A172 (cell line): Measurements from ENCODE around the gene CDK13. TPM values are rescaled to one million over a fixed set of nuclear protein-coding genes. Genes with fewer than 3 reads are reported as not detected.
"Not testable (repeated sequence)": the region's sequence is repeated elsewhere in the genome, so short reads cannot be mapped to it uniquely, and the experiment has no call there.

Source experiments
- DNase-seq: peaks from one replicate; pipeline ENCODE4 v3.0.0-alpha.2; 2015; ENCODE audit warnings: low spot score
- total RNA-seq: library from RNA; depleted of rRNA; stranded (reverse); fragments of >200 nt; shearing (Covaris generic); gene quantifications from 2 replicates; pipeline ENCODE4 v1.2.3, GENCODE V29; 2014; rRNA removed

The CDK13 gene
- total RNA-seq: 49.3 and 53.2 TPM in 2 replicates

DNA sequence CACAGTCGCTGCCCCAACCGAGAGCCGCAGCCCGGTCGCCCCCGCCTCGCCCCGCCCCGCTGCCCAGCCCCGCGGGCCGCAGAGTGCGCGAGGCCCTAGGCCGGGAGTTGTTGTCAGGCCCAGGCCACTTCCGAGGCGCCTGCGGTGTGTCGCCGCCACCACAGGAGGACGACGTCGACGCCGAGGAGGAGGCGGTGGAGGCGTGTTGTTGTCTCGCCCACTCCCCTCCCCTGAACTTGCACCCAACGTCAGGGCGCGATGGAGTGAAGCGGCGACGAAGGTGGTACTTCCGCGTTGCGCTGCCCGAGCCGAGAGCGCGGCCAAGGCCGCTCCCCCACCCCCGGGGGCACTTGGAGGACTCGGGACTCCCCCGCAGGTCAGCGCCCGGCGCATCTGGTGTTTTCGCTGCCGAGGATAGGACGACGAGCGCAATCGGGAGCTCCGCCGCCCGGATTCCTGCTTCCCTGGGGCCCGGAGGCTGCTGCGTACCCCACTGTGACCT lies at the start of gene CDK13:
CDK13 (plus strand) TSS at position 286 of the 502 bp plus-strand sequence. CDS start 386 bp downstream, outside the sequence.
- peak; percentile 67 for DNase-seq

DNA sequence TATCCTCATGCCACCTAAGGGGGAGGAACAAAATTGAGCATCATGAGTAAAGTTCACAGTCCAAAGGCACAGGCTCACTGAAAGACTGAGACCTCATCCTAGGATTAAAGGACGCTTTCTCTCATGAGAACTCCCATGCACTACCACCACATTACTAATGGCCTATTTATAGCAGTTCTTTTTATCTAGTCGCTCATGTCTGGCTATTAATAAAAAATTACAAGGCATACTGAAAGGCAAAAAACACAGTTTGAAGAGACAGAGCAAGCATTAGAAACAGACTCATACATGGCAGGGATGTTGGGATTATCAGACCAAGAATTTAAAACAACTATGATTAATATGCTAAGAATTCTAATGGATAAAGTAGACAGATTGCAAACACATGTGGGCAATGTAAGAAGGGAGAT lies 46.0 kb upstream of the CDK13 start:
- DNase-seq: no peak

DNA sequence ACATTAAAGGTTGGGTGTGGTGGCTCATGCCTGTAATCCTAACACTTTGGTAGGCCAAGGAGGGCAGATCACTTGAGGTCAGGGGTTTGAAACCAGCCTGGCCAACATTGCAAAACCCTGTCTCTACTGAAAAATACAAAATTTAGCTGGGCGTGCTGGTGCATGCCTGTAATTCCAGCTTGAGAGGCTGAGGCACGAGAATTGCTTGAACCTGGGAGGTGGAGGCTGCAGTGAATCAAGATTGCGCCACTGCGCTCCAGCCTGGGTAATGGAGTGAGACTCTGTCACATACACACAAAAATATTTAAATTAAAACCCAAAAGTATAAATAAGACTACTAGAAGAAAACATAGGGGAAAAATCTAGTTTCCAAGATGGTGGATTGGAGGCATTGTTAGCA lies 41.9 kb upstream of the CDK13 start:
- DNase-seq: no peak

DNA sequence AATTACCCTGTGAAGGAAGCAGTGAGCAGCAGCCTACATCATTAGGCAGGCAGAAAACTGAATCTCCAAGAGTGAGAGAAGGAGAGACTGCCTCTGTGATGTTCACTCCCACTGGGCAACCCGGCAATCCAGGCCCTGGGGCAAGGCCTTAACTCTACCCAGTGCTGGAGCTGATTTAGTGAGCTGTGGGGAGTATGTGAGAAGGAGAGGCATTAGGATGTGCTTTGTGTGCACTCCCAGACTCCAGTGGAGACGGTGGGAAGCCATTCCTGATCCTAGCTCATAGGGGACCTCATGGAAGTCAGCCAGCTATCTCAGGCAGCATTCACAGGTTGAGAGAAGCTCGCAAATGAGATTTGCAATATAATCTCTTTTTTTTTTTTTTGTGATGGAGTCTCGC lies 41.1 kb upstream of the CDK13 start:
- DNase-seq: no peak

DNA sequence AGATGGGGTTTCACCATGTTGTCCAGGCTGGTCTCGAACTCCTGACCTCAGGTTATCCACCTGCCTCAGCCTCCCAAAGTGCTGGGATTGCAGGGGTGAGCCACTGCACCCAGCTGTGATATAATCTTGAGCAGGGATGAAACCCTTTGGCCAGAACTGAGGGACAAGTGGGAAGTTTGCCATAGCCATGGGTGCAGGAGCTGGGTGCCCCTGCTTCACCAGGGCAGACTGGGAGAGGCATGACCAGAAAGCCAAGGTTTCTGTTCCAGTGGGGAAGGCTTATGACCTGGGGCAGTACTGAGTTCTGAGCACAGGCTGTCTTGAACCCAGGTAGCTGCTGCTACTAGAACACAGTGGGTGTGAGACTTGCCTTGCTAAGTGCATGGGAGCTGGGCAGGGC lies 40.5 kb upstream of the CDK13 start:
- DNase-seq: no peak

DNA sequence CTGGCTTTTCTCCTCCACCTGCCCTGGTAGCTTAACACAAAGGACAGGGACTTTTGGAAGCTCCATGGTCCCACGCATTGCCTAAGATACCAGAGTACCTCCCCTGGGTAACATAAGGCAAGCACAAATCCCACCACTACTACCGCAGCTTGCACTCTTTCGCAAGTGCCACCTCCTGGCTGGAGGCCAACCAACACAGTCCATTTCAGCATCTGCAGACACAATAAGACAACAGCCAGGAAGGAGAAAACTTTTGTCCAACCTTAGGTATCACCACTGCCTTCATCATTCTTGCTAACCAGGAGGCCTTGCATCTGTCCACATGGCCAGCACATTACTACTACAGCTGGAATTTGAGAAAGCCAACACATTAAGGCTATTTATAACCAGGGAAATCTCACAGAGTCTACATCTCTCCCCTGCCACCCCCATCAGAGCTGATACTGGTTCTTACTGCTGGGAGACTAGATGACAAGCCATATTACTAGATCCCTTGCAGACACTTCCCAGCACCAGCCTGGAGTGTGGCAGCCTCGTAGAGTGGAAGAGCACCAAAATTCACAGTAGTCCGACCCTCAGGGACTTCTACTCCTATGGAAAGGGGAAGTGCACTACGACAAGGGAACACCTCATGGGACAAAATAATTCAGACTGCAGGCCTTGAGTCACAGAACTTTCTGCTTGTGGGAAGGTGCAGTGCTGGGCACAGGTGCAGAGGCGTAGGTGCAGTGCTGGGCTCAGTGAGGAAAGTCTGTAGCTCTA lies 39.8 kb upstream of the CDK13 start:
- DNase-seq: no peak

DNA sequence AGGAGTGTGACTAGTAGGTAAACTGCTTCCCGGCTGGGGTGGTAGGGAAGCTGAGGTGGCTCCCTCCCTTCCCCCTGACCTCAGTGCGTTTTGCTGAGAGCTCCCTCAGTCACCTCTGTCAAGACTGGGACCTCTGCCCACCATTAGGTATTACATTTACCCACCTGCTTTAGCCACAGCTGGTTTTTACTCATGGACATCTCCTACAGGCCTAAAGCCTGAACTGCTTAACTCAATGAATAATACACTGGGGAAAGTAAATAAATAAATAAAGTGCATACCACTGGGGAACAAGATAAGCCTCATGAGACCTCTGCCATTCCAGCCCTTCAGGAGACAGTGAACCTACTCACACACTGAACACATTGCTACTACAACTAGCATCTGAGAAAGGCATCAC lies 38.9 kb upstream of the CDK13 start:
- DNase-seq: no peak

DNA sequence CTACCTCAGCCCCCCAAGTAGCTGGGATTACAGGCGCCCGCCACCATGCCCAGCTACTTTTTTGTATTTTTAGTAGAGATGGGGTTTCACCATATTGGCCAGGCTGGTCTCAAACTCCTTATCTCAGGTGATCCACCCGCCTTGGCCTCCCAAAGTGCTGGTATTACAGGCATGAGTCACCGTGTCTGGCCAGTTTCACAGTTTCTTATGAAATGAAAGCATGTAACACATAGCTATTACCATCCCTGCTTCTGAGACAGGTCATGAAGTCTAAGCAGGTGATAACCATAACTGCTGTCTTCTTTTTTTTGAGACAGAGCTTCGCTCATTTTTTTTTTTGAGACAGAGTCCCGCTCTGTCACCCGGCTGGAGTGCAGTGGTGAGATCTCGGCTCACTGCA lies 34.2 kb upstream of the CDK13 start:
- not testable (repeated sequence) for DNase-seq

DNA sequence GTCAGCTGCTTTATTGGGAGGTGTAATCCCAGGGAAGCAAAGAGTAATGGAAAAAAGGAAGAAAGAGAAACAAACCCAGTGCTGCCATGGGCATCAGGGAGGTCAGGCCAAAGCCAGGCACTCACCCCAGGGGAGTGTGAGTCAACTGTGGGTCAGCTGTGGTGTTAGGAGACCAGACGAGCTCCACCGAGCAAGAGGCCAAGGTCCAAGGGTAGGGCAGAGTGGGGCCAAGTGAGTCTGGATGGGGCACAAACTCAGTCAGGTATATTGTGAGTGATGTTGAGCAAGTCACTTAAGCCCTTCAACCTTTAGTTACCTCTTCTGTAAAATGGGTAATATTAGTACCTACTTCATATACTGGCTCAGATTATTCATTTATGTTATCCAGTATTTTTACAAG lies 30.4 kb upstream of the CDK13 start:
- DNase-seq: no peak

DNA sequence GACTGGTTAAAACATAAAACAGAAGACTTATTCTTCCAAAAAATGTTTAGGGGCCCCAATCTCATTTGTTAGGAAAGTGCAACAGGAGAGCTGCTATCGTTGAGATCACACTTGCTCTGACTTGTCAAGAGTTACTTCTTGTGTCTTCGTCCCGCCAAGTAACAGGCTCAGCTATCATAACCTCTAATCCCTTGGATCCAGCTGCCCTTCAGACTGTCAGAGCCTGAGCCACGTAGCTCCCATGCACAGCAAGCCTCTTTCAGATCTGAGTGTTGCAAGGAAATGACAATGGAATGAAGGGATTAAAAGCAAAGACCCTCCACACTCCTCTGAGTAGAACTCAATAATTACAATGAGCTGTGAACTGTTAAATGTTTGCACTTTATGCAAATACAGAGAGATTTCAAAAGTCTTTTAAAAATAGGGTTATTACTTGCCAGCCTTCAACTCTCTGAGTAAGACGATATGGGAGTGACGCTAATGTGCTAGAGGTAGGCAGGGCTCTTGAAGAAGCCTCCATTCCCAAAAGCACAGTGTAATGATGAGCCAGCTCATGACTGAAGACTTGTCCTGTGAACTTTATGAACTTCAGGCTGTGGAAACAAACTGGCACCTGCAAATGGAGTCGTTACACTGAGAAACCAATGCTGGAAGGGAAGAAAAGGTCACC lies 28.4 kb upstream of the CDK13 start:
- no peak for DNase-seq

DNA sequence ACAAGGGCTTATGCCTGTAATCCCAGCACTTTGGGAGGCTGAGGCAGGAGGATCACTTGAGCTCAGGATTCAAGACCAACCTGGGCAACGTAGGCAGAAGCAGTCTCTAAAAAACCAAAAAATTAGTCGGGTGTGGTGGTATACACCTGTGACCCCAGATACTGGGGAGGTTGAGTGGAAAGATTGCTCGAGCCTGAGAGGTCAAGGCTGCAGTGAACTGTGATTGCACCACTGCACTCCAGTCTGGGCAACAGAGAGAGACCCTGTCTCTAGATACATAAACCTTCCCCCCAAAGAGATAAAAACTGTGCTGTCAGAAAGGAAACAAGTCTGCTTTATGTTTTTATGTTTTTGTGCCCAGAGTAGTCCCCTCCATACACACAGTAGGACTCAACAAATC lies 27.5 kb upstream of the CDK13 start:
- no peak for DNase-seq

DNA sequence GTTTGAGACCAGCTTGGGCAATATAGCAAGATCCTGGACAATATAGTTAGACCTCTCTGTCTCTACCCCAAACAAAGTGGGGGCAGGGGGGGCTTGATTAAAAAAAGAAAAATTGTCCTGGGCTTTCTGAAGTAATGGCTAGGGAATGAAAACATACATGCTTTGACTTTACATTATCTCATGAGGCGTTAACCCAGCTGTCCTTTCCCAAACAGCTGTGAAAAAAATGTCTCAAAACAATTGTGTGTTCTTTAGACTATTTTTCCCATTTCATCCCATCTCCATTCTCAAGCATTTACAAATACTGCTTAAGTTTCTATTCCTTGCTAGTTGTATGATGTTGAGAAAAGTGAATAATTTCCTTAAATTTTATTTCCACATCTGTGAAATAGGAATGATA lies 27.0 kb upstream of the CDK13 start:
- DNase-seq: no peak

DNA sequence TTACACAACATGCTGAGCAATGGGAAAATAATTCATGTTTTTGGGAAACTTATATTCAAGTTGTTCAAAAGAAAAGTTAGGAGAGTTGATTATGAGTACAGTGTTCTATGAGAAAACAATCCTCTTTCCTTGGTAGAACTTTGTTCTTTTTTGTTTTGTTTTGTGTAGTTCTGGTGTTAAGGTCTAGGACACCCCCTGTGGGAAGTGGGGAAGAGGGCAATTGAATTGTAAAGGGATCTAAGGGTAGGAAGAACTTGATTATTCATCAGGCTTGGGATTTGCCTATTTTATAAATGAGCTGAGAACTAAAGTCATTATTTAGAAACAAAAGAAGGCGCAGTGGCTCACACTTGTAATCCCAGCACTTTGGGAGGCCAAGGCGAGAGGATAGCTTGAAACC lies 25.9 kb upstream of the CDK13 start:
- DNase-seq: no peak

DNA sequence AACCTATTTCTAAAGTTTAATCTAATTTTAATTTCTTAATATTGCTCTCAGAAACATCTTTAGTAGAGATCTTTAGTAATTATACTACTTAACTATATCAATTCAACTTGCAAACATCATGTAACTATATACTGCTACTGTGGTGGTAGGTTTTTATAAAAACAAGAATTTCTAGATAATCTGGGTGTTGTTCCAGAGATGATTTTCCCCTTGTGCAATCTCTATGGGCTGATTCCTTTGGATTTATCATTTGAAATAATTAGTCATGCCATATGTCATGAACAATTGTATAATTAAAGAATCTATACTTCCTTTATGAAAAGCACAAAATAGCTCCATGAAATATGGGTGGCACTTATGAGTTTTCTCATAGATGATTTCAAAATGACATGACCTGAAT lies 23.9 kb upstream of the CDK13 start:
- no peak for DNase-seq

DNA sequence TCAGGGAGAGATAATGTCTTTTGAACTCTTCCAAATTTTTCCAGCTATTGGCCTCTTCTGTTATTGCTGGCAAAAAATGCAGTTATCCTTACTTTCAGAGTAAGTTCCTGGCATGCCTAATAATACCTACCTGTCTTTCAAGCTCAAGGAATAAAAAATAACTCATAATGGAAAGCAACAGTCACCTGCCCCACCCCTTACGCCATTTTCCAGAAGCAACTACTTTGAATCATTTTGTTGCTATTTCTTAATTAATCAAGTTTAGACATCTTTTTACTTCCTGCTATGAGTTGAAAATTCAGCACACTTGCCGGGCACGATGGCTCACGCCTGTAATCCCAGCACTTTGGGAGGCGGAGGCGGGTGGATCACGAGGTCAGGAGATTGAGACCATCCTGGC lies 23.0 kb upstream of the CDK13 start:
- DNase-seq: no peak

DNA sequence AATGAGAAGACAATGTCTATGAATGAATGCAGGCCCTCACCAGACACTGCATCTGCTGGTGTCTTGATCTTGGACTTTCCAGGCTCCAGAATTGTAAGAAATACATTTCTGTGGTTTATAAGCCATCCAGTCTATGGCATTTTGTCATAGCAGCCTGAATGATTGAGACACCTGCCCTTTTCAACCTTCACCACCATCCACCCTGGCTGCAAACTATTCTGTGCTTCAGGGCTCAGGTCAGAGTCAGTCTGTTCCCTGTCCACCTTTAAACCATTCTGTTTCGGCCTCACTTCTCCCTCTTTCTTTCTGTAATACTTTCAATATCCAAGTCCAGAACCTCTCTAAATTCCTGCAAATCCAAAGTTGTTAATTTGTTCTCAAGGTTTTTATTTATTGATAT lies 15.9 kb upstream of the CDK13 start:
- DNase-seq: no peak

DNA sequence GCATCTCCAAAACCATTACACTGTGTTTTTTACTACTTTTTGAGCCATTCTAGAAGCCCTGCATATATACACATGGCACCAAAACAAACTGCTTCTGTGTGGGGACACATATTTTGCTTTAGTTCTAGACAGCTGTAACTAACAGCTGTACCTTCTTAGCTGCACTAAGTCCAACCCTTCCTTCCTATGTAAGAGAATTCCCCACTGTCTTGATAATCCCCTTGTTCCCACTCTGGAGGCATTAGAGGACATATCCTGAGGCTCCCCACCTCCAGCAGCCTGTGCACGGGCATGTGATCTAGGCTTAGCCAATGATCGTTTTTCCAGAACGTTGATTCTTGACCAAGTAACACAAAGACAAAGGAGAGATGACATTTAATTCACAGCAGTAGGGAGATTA lies 13.3 kb upstream of the CDK13 start:
- no peak for DNase-seq

DNA sequence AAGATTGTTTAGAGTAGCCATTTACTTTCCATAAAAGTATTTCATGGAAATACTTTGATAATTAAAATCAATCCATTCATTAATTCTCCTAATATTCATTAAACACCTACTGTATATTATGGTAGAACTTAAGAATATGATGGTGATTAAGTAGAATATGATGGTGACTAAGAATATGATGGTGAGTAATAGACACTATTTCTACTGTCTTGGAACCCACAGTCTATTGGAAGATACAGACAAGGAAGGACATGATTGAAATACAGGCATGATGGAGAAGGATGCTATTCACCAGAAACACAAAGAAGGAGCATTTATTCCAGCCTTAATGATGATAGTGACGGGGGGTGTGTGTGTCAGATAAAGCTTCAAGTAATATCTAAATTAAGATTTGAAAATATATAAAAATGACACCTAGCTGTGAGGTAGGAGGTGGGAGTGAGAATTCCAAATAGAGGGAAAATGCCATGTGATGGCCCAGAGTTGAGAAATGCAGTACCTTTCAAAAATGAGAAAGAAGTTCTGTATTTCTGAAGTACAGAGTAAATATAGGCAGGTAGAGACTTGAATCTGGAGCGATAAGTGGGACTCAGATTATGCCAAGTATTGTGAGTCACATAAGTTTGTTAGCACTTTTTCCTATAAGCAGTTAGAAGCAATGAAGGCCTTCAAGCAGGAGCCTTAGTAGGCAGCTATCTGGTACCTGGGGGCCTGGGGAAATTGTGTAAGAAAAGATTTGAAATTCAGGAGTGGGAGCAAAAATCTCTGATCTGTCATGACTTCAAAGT lies 12.5 kb upstream of the CDK13 start:
- DNase-seq: no peak

DNA sequence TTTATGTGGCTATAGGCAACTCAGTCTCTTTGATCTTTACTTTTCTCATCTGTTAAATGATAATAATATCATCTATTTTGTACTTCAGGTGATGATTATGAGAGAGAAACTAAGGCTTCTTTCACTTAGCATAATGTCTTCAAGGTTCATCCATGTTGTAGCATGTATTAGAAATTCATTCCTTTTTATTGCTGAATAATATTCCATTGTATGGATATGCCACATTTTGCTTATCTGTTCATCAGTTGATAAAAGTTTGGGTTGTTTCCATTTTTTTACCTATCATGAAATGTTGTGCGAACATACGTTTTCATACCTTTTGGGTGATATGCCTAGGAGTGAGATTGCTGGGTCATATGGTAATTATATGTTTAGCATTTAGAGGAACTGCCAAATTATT lies 7.2 kb upstream of the CDK13 start:
- DNase-seq: no peak

DNA sequence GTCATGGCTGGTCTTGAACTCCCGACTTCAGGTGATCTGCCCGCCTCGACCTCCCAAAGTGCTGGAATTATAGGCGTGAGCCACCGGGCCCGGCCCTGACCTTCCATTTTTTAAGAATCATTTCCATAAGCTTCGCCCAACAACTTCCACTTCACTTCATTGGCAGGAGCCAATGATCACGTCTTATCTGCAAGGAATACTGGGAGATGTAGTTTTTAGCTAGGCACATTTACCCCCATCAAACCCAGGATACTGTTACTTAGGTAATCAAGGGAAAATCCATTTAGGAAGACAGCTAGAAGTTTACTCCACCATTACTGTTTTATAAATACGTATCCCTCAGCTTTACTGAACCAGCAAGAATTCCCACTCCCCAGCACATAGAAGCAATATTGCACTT lies 3.4 kb upstream of the CDK13 start:
- no peak for DNase-seq

DNA sequence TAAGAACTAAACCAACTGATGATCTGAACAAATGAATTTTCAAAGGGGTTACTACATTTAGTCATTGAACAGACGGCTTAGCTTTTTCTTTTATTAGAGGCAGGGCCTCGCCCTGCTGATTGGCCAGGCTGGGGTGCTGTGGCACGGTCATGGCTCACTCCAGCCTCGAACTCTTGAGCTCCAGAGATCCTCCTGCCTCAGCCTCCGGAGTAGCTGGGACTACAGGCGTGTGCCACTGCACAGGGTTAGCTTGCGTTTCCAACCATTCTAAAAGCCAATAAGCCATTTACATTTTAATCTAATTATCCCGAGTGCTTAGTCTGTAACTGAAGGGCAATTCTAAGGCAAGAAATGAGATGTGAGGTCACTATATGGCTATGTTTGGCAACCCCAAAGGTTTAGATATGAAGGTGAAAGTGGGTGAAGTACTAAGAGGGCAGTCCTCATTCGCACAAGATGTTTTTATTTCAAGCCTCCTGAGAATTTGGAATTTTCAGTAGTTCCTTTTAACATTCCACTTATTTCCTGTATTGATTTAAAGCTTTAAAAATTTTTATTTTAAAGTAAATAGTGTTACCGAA lies 1.6 kb upstream of the CDK13 start:
- no peak for DNase-seq
